K562 (cell line): ENCODE results near the gene NT5C1A. TPM values are rescaled to one million over a fixed set of nuclear protein-coding genes. Genes with fewer than 3 reads are reported as not detected.

Experiments used
- ATAC-seq: fragments of 200-7000 bp; cut with Tn5 transposase; 3 replicates; pipeline ENCODE4 v1.9.1; 2020; ENCODE audit warnings: moderate library complexity
- BruUV-seq: library from RNA; stranded (reverse); fragments of 400-500 nt; replicated peaks from 2 replicates; lab custom pipeline; 2021; lab: Mats Ljungman, UMichigan
- CTCF ChIA-PET: fragments of 300-600 bp; formaldehyde crosslinking; extraction: SDS; loops from one replicate; lab custom pipeline; 2021; ENCODE audit warnings: low intra/inter-chr PET ratio; lab: Yijun Ruan, JAX
- POLR2A ChIA-PET: fragments of 300-600, 350-650 bp; sonication (Branson Sonifier 250); formaldehyde crosslinking; extraction: SDS; loops from one replicate; lab custom pipeline; 2021; ENCODE audit warnings: antibody characterized with exemption, inconsistent platforms; lab: Yijun Ruan, JAX
- DNase-seq, 4 experiments: peaks; one replicate each; pipeline versions ENCODE4 v3.0.0 to v3.0.0-alpha.2; 2011 to 2018; ENCODE audit warnings: low spot score in 3 of 4, mixed read lengths in 3 of 4; ENCODE audit errors: extremely low read depth in 1 of 4
- FAIRE-seq: peaks from 2 replicates; lab custom pipeline; 2011; peaks lifted over from hg19 to GRCh38; lab: Jason Lieb, UNC
- H2AFZ ChIP-seq: 2 replicates; pipeline ENCODE4 v1.6.0; 2011; ENCODE audit warnings: low read depth, low read length, control low read depth, inconsistent platforms
- H3K27ac ChIP-seq: fragments of 200-600 bp; 3 replicates; pipeline ENCODE4 v1.8.0; 2011; ENCODE audit warnings: low read depth, mild to moderate bottlenecking, control low read depth, inconsistent platforms, low read length, moderate library complexity, mixed read lengths; ENCODE audit errors: extremely low read depth
- H3K27me3 ChIP-seq, 2 experiments: fragments of 300-600 bp in 1 of 2; 2 replicates in 1 of 2; 3 replicates in 1 of 2; pipeline versions ENCODE4 v1.6.0 to v1.8.0; 2011; ENCODE audit warnings: inconsistent platforms in 2 of 2, low read length in 2 of 2, mild to moderate bottlenecking in 1 of 2, mixed read lengths in 1 of 2, moderate library complexity in 1 of 2; ENCODE audit not compliant: control insufficient read depth in 2 of 2, insufficient read depth in 2 of 2
- H3K36me3 ChIP-seq: fragments of 300-600 bp; 3 replicates; pipeline ENCODE4 v1.8.0; 2011; ENCODE audit warnings: mild to moderate bottlenecking, low read length, inconsistent platforms; ENCODE audit not compliant: control insufficient read depth, insufficient read depth
- H3K4me1 ChIP-seq, 2 experiments: fragments of 200-600 bp in 1 of 2; replicated peaks in 1 of 2; 2 replicates in 1 of 2; 3 replicates in 1 of 2; pipeline versions ENCODE4 v1.5.1 to v1.8.0; 2011; ENCODE audit warnings: inconsistent platforms in 2 of 2, low read length in 2 of 2, mild to moderate bottlenecking in 1 of 2, mixed read lengths in 1 of 2, moderate library complexity in 1 of 2; ENCODE audit not compliant: control insufficient read depth in 2 of 2, insufficient read depth in 2 of 2
- H3K4me2 ChIP-seq: 2 replicates; pipeline ENCODE4 v1.6.1; 2011; ENCODE audit warnings: low read length, control low read depth, inconsistent platforms, mixed read lengths; ENCODE audit not compliant: insufficient read depth
- H3K4me3 ChIP-seq: fragments of 200-600 bp; sonication (generic), shearing (Covaris generic); 2 replicates; pipeline ENCODE4 v1.5.1; 2016; ENCODE audit warnings: control low read depth, inconsistent platforms
- H3K79me2 ChIP-seq: fragments of 200-600 bp; 3 replicates; pipeline ENCODE4 v1.8.0; 2011; ENCODE audit warnings: low read length, inconsistent platforms; ENCODE audit not compliant: control insufficient read depth, insufficient read depth
- H3K9ac ChIP-seq, 2 experiments: 2 replicates each; pipeline versions ENCODE4 v1.6.0 to v1.6.1; 2011; ENCODE audit warnings: low read depth in 2 of 2, low read length in 2 of 2, control low read depth in 1 of 2, inconsistent platforms in 1 of 2, mild to moderate bottlenecking in 1 of 2, mixed read lengths in 1 of 2; ENCODE audit not compliant: insufficient read depth in 1 of 2
- H3K9me1 ChIP-seq: one replicate; pipeline ENCODE4 v1.6.0; 2011; ENCODE audit warnings: inconsistent platforms, mild to moderate bottlenecking, low read length, moderate library complexity; ENCODE audit not compliant: control insufficient read depth, insufficient read depth
- H3K9me3 ChIP-seq: replicated peaks from 2 replicates; pipeline ENCODE4 v1.5.1; 2011; ENCODE audit warnings: low read depth, low read length, inconsistent platforms; ENCODE audit not compliant: control insufficient read depth, insufficient read depth
- H4K20me1 ChIP-seq: replicated peaks from 2 replicates; pipeline ENCODE4 v1.6.1; 2011; ENCODE audit warnings: low read length, inconsistent platforms, mixed read lengths; ENCODE audit not compliant: control insufficient read depth, insufficient read depth
- CEBPB ChIP-seq: fragments of 450-650 bp; IDR thresholded peaks from 2 replicates; pipeline ENCODE4 v1.6.1; 2016; ENCODE audit warnings: missing genetic modification characterization, missing compliant biosample characterization
- GTF2F1 ChIP-seq: IDR thresholded peaks from 2 replicates; pipeline ENCODE4 v1.6.1; 2011; ENCODE audit warnings: low read depth, low read length, improper control_type of control experiment
- NEUROD1 ChIP-seq: fragments of 150-350 bp; IDR thresholded peaks from 2 replicates; pipeline ENCODE4 v1.6.1; 2014; ENCODE audit warnings: borderline replicate concordance, low read length, low read depth; ENCODE audit not compliant: partially characterized antibody
- REST ChIP-seq, 2 experiments: fragments of 450-650 bp; formaldehyde crosslinking in 1 of 2; IDR thresholded peaks; 2 replicates each; pipeline versions ENCODE4 v1.4.0 to v1.6.1; 2014 to 2020; ENCODE audit warnings: mild to moderate bottlenecking in 2 of 2, borderline replicate concordance in 1 of 2, low read depth in 1 of 2
- ZNF124 ChIP-seq: sonication (generic); formaldehyde crosslinking; IDR thresholded peaks from 2 replicates; pipeline ENCODE4 v1.8.1; 2022; ENCODE audit warnings: missing genetic modification reagents
- ZNF217 ChIP-seq: sonication (generic); formaldehyde crosslinking; IDR thresholded peaks from 2 replicates; pipeline ENCODE4 v1.8.0; 2022; ENCODE audit warnings: mild to moderate bottlenecking, missing genetic modification reagents
- WGBS: fragments of 100-300 bp; shearing (Covaris generic); methylation state at CpG from one replicate; pipeline ENCODE4 v1.1.6; 2016; ENCODE audit warnings: low coverage, mixed read lengths; ENCODE audit not compliant: insufficient coverage; ENCODE audit errors: missing lambda C conversion rate; 5-methylcytosine and 5-hydroxymethylcytosine counted together
- in situ Hi-C: fragments of 300-500 bp; cut with MboI; formaldehyde crosslinking; loops from 4 replicates; pipeline ENCODE4 v1.15.0; 2018; ENCODE audit warnings: inconsistent platforms, mixed read lengths
- intact Hi-C: fragments of 100-400 bp; cut with micrococcal nuclease; formaldehyde crosslinking; loops from 2 replicates; pipeline ENCODE4 v1.14.2; 2022
- polyA plus RNA-seq, 8 experiments: library from polyadenylated mRNA; depleted of rRNA in 4 of 8; stranded (reverse) in 5 of 8; unstranded in 3 of 8; fragments of >200 nt; fragmentation: Nextera tagmentation in 2 of 8; fragmentation: Illumina TruSeq in 1 of 8; extraction: Ambion mirVana in 2 of 8; extraction: Trizol in 1 of 8; gene quantifications; 2 replicates each; pipeline versions ENCODE4 v1.2.1 to v1.2.3, GENCODE V29; 2011 to 2014; ENCODE audit warnings: inconsistent platforms in 1 of 8, missing spikeins in 1 of 8
- total RNA-seq, 7 experiments: library from RNA; depleted of rRNA in 6 of 7; stranded (reverse); fragments of >200 nt in 6 of 7; fragmentation: Illumina TruSeq in 2 of 7; extraction: Trizol in 2 of 7; gene quantifications; 2 replicates each; pipeline versions ENCODE4 v1.2.1 to v1.2.3, GENCODE V29; 2011 to 2021; ENCODE audit warnings: low replicate concordance in 1 of 7

Gene NT5C1A
- total and polyA plus RNA-seq, 9 of the 15 experiments (the other 6 are each of a cell fraction or from before 2014, with no cell fraction given): not detected

GRCh38 chr1:39625462-39626273 lies 46.2 kb downstream of the NT5C1A start:
- no peak for TF ChIP-seq NEUROD1
- TF ChIP-seq GTF2F1: no peak
- TF ChIP-seq ZNF124 (CRISPR knock-in tag): 0 out of 2 replicates have a peak, but pooled peaks have one; percentile 26
- peak; percentile 31; the same call in 1 of the 2 replicates for TF ChIP-seq REST (IDR thresholded peaks at IDR 0.05; ENCODE audit: borderline replicate concordance)
- TF ChIP-seq REST (CRISPR knock-in tag; IDR thresholded peaks at IDR 0.05; ENCODE audit: low read depth): no peak
- TF ChIP-seq CEBPB: peak; percentile 70
- TF ChIP-seq ZNF217 (CRISPR knock-in tag): no peak
- peaks cover 11% of the 10 kb centered on the region for H4K20me1 ChIP-seq
- FAIRE-seq: no peak
- H3K9me1 ChIP-seq: peaks cover 5% of the 10 kb centered on the region
- H3K27ac ChIP-seq: no peak overlapping the region
- BruUV-seq: no TSS peak
- ChIA-PET CTCF (interaction anchor here (0.6 kb wide), 2 partner anchors 19 to 116 kb away, joined by 5 read pairs; no protein-coding TSS in a partner anchor), POLR2A (interaction anchor here (0.6 to 1.4 kb wide), 4 partner anchors 8 to 533 kb away, joined by 3 to 5 read pairs (median 4); partner anchors contain the start of gene HEYL)
- H3K9me3 ChIP-seq: no peaks in the 10 kb centered on the region
- intact Hi-C loops (no loop called here), in situ Hi-C loops (no loop called here)
- H3K4me1 ChIP-seq: peaks cover 0 to 6% of the 10 kb centered on the region in 2 experiments; a peak in 2 of 5 replicates
- no peaks in the 10 kb centered on the region for H3K79me2 ChIP-seq
- no peak for DNase-seq
- H3K27me3 ChIP-seq: peaks cover 55 to 78% of the 10 kb centered on the region in 2 experiments
- peak overlapping the region in 1 of 2 experiments; percentile 32; a peak in 1 of 4 replicates for H3K9ac ChIP-seq
- 3% methylated on average over 11 of the region's 11 CpGs for WGBS
- no peak overlapping the region for H2AFZ ChIP-seq
- no peak overlapping the region for H3K4me2 ChIP-seq
- no peak overlapping the region for H3K4me3 ChIP-seq
- peak; percentile 40 for ATAC-seq
- no peaks in the 10 kb centered on the region for H3K36me3 ChIP-seq
